Omental fat pad (tissue), 4 donors: ENCODE measurements around the gene SHB. TPM values are rescaled to one million over a fixed set of nuclear protein-coding genes. Genes with fewer than 3 reads are reported as not detected.
"Not testable (repeated sequence)": the region's sequence is repeated elsewhere in the genome, so short reads cannot be mapped to it uniquely, and the experiment has no call there.

Source experiments
- ATAC-seq: fragments of 150-250 bp; one replicate; pipeline ENCODE4 v1.9.1; 2016; ENCODE audit warnings: mild to moderate bottlenecking, moderate library complexity; ENCODE audit not compliant: low FRiP score
- DNase-seq: peaks from one replicate; pipeline ENCODE4 v3.0.0-alpha.2; 2019; ENCODE audit warnings: low spot score
- total RNA-seq, 4 donors: library from RNA; depleted of rRNA; stranded (reverse); fragments of >200 nt; gene quantifications; one replicate each; pipeline ENCODE4 v1.1.0, GENCODE V29; 2016
- TF ChIP-seq, protein P1 (sequence below), 3 donors: fragments of 450-650 bp; IDR thresholded peaks; one replicate each; pipeline ENCODE4 v1.5.1; 2016 to 2017; ENCODE audit warnings: antibody characterized with exemption in 3 of 3, mild to moderate bottlenecking in 3 of 3, moderate library complexity in 2 of 3

The SHB gene
- total RNA-seq, 4 donors from 2014 or later = 10.4 to 61.6 (median 20.7) TPM

DNA sequence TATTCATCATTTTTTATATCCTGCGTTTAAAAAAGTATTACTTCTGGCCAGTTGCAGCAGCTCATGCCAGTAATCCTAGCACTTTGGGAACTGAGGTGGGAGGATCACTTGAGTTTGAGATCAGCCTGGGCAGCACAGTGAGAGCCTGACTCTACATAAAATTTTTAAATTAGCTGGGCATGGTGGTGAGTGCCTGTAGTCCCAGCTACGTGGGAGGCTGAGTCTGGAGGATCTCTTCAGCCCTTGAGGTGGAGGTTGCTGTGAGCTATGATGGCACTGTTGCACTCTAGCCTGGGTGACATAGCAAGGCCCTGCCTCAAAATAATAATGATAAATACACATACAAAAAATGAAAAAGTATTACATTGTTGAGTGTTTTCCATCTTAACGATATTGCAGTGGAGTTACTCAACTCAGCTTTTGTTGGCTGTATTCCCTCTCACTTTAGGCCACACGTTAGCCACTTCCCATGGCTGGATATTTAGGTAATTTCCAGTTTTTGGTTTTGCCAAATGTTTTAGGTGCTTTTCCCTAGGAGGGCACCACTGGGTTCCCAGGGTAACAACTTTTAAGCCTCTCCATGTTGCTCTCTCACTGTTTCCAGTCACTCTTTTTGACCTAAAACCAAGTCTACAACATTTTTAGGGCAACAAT, 20.6 kb downstream of the SHB start:
- DNase-seq (no peak), ATAC-seq (peak; percentile 34)
- TF ChIP-seq, protein P1, sequence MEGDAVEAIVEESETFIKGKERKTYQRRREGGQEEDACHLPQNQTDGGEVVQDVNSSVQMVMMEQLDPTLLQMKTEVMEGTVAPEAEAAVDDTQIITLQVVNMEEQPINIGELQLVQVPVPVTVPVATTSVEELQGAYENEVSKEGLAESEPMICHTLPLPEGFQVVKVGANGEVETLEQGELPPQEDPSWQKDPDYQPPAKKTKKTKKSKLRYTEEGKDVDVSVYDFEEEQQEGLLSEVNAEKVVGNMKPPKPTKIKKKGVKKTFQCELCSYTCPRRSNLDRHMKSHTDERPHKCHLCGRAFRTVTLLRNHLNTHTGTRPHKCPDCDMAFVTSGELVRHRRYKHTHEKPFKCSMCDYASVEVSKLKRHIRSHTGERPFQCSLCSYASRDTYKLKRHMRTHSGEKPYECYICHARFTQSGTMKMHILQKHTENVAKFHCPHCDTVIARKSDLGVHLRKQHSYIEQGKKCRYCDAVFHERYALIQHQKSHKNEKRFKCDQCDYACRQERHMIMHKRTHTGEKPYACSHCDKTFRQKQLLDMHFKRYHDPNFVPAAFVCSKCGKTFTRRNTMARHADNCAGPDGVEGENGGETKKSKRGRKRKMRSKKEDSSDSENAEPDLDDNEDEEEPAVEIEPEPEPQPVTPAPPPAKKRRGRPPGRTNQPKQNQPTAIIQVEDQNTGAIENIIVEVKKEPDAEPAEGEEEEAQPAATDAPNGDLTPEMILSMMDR (IDR thresholded peaks at IDR 0.05) = no peak

DNA sequence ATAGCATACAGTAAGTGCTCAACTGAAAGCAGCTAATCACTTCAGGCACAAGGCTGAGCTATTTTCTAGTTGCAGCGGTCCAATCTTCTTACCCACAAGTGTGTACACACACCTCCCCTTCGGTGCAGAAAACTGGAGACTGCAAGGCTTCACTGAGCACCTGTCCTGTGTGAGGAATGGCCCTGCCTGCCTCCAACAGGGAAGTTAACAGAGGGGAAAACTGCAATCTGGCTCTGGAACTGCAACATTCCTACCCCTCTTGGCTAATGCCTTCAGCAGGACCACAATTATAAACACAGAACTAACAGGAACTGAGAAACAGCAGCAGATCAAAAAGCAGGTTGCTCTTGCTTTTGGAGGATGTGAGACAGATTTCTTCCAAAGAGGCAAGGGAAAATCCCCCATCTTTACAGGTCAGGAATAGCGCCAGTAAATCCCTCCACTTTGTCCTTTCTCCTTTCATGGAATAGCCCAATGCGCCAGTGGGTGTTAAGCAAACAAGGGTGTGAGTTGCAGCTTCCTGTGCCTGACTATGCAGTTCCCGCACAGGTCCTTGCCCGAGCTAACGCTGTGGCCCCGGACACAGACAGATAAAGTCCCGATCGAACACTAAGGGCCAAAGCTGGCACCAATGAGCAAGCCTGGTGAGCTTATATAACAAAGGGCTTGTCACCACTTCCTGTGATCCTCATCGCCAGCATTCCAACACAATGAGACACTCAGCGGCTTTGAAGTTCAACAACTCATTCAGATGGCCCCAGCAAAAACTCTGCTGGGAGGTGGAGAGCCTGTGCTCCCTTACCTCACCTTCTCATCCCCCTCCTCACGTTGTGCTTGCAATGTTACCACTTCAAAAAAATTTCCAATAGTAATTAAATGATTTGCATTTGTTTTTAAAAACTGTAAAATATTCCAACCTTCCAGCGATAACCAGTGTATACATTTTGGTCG, 21.5 kb downstream of the SHB start:
- TF ChIP-seq, protein P1 (IDR thresholded peaks at IDR 0.05) = no peak
- DNase-seq (no peak), ATAC-seq (peak; percentile 65)

DNA sequence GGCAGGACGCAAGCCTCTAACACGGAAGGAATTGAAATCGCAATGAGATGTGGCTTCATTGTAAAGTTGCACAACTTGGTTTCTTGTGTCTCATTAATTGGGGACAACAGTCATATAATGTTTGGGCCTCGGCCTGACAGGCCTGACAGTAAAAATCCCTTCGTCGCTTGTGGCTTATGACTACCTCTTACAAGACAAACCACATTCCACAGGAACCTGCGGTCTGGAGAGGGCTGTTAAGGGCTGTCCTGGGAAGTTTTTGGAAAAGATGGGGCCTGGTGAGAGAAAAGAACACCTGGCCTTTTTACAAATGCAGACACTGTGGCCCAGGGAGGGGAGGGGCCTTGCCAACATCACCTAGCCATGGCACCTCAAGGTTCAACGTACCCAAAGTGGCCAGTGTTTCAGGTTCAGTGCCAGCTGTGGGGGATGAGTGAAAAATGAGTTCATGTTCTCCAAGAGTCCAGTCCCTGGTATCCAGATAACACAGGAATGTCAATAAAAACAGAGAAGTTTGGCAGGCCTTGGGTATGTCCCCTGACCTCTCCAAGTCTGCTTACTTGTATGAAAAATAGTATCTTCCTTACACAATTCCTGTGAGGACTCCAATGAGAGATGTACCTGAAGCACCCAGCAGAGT, 22.2 kb downstream of the SHB start:
- DNase-seq (no peak), ATAC-seq (no peak)
- TF ChIP-seq, protein P1 (IDR thresholded peaks at IDR 0.05) = no peak

DNA sequence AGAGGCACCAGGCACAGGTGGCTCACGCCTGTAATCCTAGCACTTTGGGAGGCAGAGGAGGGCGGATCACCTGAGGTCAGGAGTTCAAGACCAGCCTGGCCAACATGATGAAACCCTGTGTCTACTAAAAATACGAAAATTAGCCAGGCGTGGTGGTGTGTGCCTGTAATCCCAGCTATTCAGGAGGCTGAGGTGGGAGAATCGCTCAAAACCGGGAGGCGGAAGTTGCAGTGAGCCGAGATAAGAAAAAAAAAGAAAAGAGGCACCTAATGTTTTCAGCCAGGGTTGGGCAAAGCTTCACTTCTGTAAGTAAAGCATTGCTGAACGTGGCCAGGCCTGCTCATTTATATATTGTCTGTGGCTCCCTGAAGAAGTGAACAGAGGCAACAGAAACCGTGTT, 23.1 kb downstream of the SHB start:
- ATAC-seq, DNase-seq: not testable (repeated sequence)

DNA sequence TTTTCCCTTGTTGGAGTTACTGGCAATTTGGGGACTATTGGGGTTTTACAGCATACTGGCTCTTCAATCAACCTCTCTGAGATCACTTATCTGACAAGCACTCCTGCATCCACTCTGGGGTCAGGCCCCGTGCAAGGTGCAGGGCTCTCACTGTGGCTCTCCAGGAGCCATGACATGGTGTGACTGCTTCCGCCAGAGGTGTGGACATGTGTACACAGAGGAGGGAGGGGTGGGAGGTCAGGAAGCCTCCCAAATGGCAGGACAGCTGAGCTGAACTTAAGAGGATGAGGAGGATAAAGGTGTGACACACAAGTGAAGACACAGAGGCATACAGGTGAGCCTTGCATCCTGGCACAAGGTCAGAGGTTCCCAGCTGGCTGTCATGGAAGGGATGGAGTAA, 24.3 kb downstream of the SHB start:
- no peak for DNase-seq

DNA sequence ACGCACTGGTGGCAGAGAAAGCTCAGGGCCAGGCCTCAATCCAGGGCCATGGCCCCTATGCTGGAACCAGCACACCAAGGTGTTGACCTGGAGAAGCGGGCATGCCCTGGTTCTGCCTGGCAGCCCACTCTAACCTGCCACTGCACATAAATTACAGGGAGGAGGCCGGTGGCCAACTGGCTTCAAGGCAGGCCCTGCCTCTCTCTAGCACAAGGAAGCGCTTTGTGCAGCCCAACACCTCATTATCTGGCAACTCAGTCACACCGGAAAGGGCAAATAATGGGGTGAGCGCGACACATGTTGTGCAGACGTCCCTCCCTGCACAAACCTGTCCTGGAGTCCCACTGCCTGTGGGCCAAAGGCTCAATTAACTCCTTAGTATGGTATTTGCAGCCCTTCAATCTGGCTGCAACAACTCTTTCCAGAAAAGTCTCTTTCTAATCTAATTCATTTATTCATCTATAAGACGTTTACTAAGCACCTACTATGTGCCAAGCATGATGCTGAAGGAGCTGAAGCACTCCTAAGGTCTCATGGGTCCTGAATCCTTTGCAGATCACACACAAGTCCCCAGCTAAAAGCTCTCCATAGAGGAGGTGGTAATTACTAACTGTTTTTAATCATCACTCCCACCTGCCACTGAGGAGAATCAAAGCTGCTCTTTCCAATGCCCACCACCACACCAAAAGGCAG, 24.9 kb downstream of the SHB start:
- ATAC-seq (no peak), DNase-seq (no peak)
- TF ChIP-seq, protein P1 (IDR thresholded peaks at IDR 0.05) = no peak

More for the DNA sequence above, 24.3 kb downstream of the SHB start:
- ATAC-seq = no peak
- TF ChIP-seq, protein P1 (IDR thresholded peaks at IDR 0.05) = no peak
